GM06990 (cell line): Measurements from ENCODE around the gene FAM216B.
"Not testable (repeated sequence)": the region's sequence is repeated elsewhere in the genome, so short reads cannot be mapped to it uniquely, and the experiment has no call there.

ENCODE experiments used
- DNase-seq: peaks from one replicate; pipeline ENCODE4 v3.0.0-alpha.2; 2011; ENCODE audit not compliant: insufficient read length; ENCODE audit errors: extremely low read depth
- H3K27me3 ChIP-seq: replicated peaks from 2 replicates; pipeline ENCODE4 v1.6.0; 2011; ENCODE audit warnings: low read length; ENCODE audit not compliant: control insufficient read depth, insufficient read depth
- H3K36me3 ChIP-seq: 2 replicates; pipeline ENCODE4 v1.5.1; 2011; ENCODE audit warnings: low read length; ENCODE audit not compliant: control insufficient read depth, insufficient read depth
- H3K4me3 ChIP-seq: replicated peaks from 2 replicates; pipeline ENCODE4 v1.5.1; 2011; ENCODE audit warnings: low read depth, mild to moderate bottlenecking, control low read depth, low read length
- TF ChIP-seq, protein P1 (sequence below): IDR thresholded peaks from 2 replicates; pipeline ENCODE4 v1.5.1; 2011; ENCODE audit warnings: low read length, control low read depth, mild to moderate bottlenecking, inconsistent platforms; ENCODE audit not compliant: insufficient read depth, poor library complexity, severe bottlenecking

Gene FAM216B

GRCh38 chr13:42762251-42762650 lies 19.1 kb upstream of the FAM216B start:
- no peaks in the 10 kb centered on the region for H3K36me3 ChIP-seq
- TF ChIP-seq, protein P1, sequence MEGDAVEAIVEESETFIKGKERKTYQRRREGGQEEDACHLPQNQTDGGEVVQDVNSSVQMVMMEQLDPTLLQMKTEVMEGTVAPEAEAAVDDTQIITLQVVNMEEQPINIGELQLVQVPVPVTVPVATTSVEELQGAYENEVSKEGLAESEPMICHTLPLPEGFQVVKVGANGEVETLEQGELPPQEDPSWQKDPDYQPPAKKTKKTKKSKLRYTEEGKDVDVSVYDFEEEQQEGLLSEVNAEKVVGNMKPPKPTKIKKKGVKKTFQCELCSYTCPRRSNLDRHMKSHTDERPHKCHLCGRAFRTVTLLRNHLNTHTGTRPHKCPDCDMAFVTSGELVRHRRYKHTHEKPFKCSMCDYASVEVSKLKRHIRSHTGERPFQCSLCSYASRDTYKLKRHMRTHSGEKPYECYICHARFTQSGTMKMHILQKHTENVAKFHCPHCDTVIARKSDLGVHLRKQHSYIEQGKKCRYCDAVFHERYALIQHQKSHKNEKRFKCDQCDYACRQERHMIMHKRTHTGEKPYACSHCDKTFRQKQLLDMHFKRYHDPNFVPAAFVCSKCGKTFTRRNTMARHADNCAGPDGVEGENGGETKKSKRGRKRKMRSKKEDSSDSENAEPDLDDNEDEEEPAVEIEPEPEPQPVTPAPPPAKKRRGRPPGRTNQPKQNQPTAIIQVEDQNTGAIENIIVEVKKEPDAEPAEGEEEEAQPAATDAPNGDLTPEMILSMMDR, result no peak
- DNase-seq, result no peak
- H3K4me3 ChIP-seq, result no peak overlapping the region
- no peaks in the 10 kb centered on the region; the same call in 1 of the 2 replicates for H3K27me3 ChIP-seq

- TF ChIP-seq, protein P1, result no peak
- DNase-seq, result no peak
Observed at GRCh38 chr13:42762917-42763316, 18.5 kb upstream of the FAM216B start.

GRCh38 chr13:42766016-42766415 lies 15.4 kb upstream of the FAM216B start:
- H3K36me3 ChIP-seq, result no peaks in the 10 kb centered on the region
- H3K27me3 ChIP-seq, result no peaks in the 10 kb centered on the region; the same call in 1 of the 2 replicates
- H3K4me3 ChIP-seq, result no peak overlapping the region
- DNase-seq, result no peak
- TF ChIP-seq, protein P1, result no peak

More at GRCh38 chr13:42762917-42763316, 18.5 kb upstream of the FAM216B start:
- Histone ChIP-seq H3K4me3 (no peak overlapping the region), H3K36me3 (no peaks in the 10 kb centered on the region), H3K27me3 (no peaks in the 10 kb centered on the region; the same call in 1 of the 2 replicates)

- Histone ChIP-seq H3K36me3 (no peaks in the 10 kb centered on the region), H3K4me3 (no peak overlapping the region), H3K27me3 (no peaks in the 10 kb centered on the region; the same call in 1 of the 2 replicates)
- TF ChIP-seq, protein P1, result no peak
- DNase-seq, result no peak
Observed at GRCh38 chr13:42769650-42770049, 11.7 kb upstream of the FAM216B start.

DNA sequence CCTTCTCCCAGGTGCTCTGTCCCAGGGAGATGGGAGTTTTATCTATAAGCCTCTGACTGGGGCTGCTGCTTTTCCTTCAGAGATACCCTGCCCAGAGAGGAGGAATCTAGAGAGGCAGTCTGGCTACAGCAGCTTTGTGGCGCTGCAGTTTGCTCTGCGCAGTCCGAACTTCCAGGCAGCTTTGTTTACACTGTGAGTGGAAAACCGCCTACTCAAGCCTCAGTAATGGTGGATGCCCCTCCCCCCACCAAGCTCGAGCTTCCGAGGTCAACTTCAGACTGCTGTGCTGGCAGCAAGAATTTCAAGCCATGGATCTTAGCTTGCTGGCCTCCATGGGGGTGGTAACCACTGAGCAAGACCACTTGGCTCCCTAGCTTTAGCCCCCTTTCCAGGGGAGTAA lies 4.8 kb upstream of the FAM216B start:
- not testable (repeated sequence) for DNase-seq, H3K27me3 ChIP-seq, H3K36me3 ChIP-seq, H3K4me3 ChIP-seq

- Histone ChIP-seq H3K4me3 (no peak overlapping the region), H3K36me3 (no peaks in the 10 kb centered on the region), H3K27me3 (peaks cover 2% of the 10 kb centered on the region)
- TF ChIP-seq, protein P1, result no peak
- DNase-seq, result no peak
Observed at GRCh38 chr13:42777467-42777866, 3.9 kb upstream of the FAM216B start.
